ENCODE data around the gene CMPK1.

Gene CMPK1

GRCh38 chr1:47385020-47385419 lies 51.4 kb downstream of the CMPK1 start:
- ATAC-seq = no peak
- TF ChIP-seq ESRRG (CRISPR knock-in tag; IDR thresholded peaks at IDR 0.05) (no peak), RARB (CRISPR knock-in tag; IDR thresholded peaks at IDR 0.05) (no peak), ARNTL (CRISPR knock-in tag; IDR thresholded peaks at IDR 0.05; ENCODE audit: borderline replicate concordance, low read depth) (no peak), ZFP30 (CRISPR knock-in tag; IDR thresholded peaks at IDR 0.05) (no peak), TSHZ2 (CRISPR knock-in tag; IDR thresholded peaks at IDR 0.05) (no peak), GLIS3 (CRISPR knock-in tag; IDR thresholded peaks at IDR 0.05) (no peak), ZC3H10 (CRISPR knock-in tag; IDR thresholded peaks at IDR 0.05) (no peak), TCF4 (CRISPR knock-in tag; IDR thresholded peaks at IDR 0.05; ENCODE audit: borderline replicate concordance) (no peak), ZNF70 (CRISPR knock-in tag; IDR thresholded peaks at IDR 0.05) (no peak), TOX (CRISPR knock-in tag; IDR thresholded peaks at IDR 0.05; ENCODE audit: borderline replicate concordance) (no peak)
- TF ChIP-seq, protein P1, sequence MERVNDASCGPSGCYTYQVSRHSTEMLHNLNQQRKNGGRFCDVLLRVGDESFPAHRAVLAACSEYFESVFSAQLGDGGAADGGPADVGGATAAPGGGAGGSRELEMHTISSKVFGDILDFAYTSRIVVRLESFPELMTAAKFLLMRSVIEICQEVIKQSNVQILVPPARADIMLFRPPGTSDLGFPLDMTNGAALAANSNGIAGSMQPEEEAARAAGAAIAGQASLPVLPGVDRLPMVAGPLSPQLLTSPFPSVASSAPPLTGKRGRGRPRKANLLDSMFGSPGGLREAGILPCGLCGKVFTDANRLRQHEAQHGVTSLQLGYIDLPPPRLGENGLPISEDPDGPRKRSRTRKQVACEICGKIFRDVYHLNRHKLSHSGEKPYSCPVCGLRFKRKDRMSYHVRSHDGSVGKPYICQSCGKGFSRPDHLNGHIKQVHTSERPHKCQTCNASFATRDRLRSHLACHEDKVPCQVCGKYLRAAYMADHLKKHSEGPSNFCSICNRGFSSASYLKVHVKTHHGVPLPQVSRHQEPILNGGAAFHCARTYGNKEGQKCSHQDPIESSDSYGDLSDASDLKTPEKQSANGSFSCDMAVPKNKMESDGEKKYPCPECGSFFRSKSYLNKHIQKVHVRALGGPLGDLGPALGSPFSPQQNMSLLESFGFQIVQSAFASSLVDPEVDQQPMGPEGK (CRISPR knock-in tag; IDR thresholded peaks at IDR 0.05; ENCODE audit: borderline replicate concordance) = no peak

- TF ChIP-seq ZNF8 (CRISPR knock-in tag; IDR thresholded peaks at IDR 0.05) (peak; percentile 14; the same call in 1 of the 2 replicates), ISL1 (CRISPR knock-in tag; IDR thresholded peaks at IDR 0.05) (no peak)
- ATAC-seq = no peak
These were observed 52.7 kb downstream of the CMPK1 start for GRCh38 chr1:47386268-47386667.

DNA sequence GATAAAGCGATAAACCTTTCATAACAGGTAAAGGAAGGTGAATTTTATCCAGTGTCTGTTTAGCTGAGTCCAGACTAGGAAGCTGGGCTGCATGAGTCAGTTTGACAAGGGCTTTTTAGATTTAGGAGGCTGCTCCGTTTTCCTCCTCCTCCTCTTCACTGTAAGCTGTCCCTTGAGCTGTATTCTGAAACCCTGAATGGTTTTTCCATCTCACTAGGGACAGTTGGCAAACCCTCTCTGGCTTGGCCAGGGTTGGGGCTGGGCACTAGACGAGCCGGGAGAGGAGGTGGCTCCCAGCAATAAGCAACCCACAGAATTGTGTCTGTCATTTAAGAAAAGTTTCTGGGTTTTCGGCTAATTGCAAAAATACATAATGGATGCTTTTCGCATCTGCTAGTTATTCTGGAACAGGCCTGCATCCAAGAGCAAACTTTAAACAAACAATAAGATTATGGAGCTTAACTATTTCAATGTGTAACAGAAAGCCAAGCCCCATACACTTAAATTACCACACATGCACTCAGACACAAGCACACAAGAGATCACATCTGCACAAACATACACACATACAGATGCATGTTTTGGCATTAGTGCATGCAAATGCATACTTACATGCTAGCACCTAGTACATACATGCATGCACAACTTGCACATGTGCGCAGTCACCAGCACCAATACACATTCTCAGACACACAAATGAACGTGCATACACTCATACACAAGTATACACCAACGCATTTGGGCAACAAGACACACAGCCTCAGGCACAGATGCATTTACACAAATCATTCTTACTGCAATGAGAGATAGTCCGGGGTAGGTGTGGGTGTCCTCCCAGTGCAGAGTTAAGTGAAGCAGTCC lies 54.7 kb downstream of the CMPK1 start:
- peak; percentile 51 for ATAC-seq
- TF ChIP-seq, protein P2, sequence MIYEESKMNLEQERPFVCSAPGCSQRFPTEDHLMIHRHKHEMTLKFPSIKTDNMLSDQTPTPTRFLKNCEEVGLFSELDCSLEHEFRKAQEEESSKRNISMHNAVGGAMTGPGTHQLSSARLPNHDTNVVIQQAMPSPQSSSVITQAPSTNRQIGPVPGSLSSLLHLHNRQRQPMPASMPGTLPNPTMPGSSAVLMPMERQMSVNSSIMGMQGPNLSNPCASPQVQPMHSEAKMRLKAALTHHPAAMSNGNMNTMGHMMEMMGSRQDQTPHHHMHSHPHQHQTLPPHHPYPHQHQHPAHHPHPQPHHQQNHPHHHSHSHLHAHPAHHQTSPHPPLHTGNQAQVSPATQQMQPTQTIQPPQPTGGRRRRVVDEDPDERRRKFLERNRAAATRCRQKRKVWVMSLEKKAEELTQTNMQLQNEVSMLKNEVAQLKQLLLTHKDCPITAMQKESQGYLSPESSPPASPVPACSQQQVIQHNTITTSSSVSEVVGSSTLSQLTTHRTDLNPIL (CRISPR knock-in tag; IDR thresholded peaks at IDR 0.05; ENCODE audit: low read depth) = no peak

DNA sequence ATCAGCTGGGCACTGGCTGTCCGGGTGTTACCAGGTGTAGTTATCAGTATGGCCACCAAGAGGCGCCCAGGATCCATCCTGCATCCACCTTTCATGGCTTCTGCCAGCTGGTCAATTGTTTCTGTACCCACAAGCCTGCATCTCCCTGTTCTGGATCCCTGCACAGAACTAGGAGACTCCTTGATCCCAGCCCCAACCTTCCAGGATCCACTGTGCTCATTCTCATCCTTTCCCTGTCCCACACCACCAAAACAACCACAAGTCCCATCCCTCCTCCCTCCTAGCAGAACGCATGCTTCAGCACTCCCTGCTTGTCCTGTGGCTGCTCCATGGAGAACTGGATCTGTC lies 55.3 kb downstream of the CMPK1 start:
- TF ChIP-seq ZNF8 (CRISPR knock-in tag; IDR thresholded peaks at IDR 0.05) (no peak), ZFP3 (CRISPR knock-in tag; IDR thresholded peaks at IDR 0.05) (no peak), RARB (CRISPR knock-in tag; IDR thresholded peaks at IDR 0.05) (no peak), GLIS3 (CRISPR knock-in tag; IDR thresholded peaks at IDR 0.05) (no peak)
- TF ChIP-seq, protein P1 (CRISPR knock-in tag; IDR thresholded peaks at IDR 0.05; ENCODE audit: borderline replicate concordance) = no peak
- TF ChIP-seq, protein P2 (CRISPR knock-in tag; IDR thresholded peaks at IDR 0.05; ENCODE audit: low read depth) = no peak
- ATAC-seq = peak; percentile 95

- TF ChIP-seq TOX (CRISPR knock-in tag; IDR thresholded peaks at IDR 0.05; ENCODE audit: borderline replicate concordance) (no peak), ZFP30 (CRISPR knock-in tag; IDR thresholded peaks at IDR 0.05) (no peak), GLIS3 (CRISPR knock-in tag; IDR thresholded peaks at IDR 0.05) (no peak), RARB (CRISPR knock-in tag; IDR thresholded peaks at IDR 0.05) (no peak), ZC3H10 (CRISPR knock-in tag; IDR thresholded peaks at IDR 0.05) (no peak)
- TF ChIP-seq, protein P3, sequence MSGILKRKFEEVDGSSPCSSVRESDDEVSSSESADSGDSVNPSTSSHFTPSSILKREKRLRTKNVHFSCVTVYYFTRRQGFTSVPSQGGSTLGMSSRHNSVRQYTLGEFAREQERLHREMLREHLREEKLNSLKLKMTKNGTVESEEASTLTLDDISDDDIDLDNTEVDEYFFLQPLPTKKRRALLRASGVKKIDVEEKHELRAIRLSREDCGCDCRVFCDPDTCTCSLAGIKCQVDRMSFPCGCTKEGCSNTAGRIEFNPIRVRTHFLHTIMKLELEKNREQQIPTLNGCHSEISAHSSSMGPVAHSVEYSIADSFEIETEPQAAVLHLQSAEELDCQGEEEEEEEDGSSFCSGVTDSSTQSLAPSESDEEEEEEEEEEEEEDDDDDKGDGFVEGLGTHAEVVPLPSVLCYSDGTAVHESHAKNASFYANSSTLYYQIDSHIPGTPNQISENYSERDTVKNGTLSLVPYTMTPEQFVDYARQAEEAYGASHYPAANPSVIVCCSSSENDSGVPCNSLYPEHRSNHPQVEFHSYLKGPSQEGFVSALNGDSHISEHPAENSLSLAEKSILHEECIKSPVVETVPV (CRISPR knock-in tag; IDR thresholded peaks at IDR 0.05) = no peak
- ATAC-seq = no peak
These were observed 56.1 kb downstream of the CMPK1 start for GRCh38 chr1:47389731-47390130.
